KOPT-K1 (cell line): ENCODE results near the gene CFL1.

Experiments
- H3K27ac ChIP-seq: fragments of 200-600 bp; sonication (generic); 2 replicates; pipeline ENCODE4 v1.5.1; 2016; ENCODE audit warnings: antibody characterized with exemption, mild to moderate bottlenecking, low read depth, low read length; ENCODE audit not compliant: poor library complexity, severe bottlenecking
- H3K36me3 ChIP-seq: fragments of 200-600 bp; sonication (generic); 2 replicates; pipeline ENCODE4 v1.5.1; 2017; ENCODE audit warnings: antibody characterized with exemption, mild to moderate bottlenecking, low read length, moderate library complexity; ENCODE audit not compliant: insufficient read depth
- H3K9me3 ChIP-seq: fragments of 200-600 bp; sonication (generic); 2 replicates; pipeline ENCODE4 v1.5.1; 2017; ENCODE audit warnings: antibody characterized with exemption, low read length, mild to moderate bottlenecking; ENCODE audit not compliant: insufficient read depth, poor library complexity, severe bottlenecking

The CFL1 gene

DNA sequence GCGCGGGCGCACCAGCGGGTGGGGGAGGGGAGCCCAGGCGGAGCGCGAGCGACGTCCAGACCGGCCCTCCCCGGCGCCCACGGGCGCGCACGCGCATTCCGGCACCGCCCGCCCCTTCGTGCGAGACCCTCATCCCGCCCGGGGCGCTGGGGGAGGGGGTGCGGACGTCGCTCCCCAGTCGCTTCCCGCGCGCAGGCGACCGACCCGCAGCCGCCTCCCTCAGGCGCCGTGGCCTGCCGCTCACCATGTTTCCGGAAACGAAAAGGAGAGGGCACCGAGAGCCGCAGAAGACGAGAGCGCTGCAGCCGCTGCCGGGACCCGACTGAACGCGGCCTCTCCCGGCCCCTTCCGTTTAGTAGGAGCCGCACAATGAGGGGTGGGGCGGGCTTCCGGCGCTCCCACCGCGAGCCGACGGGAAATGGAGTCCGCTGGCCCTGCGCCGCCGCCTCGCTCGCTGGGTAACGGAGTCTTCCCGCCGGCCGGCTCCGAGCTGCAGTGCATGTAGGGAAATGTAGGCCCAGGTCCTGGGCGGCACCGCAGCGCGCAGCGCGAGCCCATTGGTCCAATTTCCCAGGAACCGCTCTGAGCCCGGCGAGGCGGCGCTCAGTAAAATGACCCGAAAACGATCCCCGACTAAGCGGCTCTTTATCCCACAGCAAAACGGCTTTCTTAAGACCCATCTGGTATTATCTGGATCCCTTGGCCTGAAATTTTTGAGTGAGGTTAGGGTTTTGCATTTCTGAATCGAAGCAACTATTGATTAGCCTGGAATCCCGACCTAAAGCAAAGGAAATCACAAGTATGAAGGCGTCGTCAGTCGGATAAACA lies at the start of gene CFL1:
Gene CFL1, minus strand, starts transcription at position 328 of the 828 bp plus-strand sequence. Its CDS starts 81 bp downstream, at position 247.
- Histone ChIP-seq H3K27ac (peak within 1 kb of the TSS; percentile 91), H3K36me3 (peaks cover 52% of the 10 kb centered on the region), H3K9me3 (no peaks in the 10 kb centered on the region)

DNA sequence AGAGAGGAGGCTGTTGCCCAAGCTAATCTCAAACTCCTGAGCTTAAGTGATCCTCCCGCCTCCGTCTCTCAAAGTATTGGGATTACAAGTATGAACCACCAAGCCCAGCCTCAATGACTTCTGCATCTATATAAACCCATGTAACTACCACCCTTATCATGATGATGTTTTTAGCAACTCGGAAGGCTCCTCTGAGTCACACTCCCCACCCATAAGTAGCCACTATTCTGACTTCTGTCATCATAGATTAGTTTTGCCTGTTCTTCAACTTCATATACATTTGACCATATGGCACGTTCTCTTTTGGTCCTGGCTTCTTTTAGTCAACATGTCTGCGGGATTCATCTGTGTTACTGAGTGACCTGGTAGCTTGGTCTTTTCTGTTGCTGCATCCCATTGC lies 48.6 kb upstream of the CFL1 start:
- Histone ChIP-seq H3K9me3 (no peaks in the 10 kb centered on the region), H3K27ac (no peak overlapping the region), H3K36me3 (no peaks in the 10 kb centered on the region)

GRCh38 chr11:65903715-65904114 lies 45.7 kb upstream of the CFL1 start:
- Histone ChIP-seq H3K36me3 (no peaks in the 10 kb centered on the region), H3K9me3 (no peaks in the 10 kb centered on the region), H3K27ac (no peak overlapping the region)

DNA sequence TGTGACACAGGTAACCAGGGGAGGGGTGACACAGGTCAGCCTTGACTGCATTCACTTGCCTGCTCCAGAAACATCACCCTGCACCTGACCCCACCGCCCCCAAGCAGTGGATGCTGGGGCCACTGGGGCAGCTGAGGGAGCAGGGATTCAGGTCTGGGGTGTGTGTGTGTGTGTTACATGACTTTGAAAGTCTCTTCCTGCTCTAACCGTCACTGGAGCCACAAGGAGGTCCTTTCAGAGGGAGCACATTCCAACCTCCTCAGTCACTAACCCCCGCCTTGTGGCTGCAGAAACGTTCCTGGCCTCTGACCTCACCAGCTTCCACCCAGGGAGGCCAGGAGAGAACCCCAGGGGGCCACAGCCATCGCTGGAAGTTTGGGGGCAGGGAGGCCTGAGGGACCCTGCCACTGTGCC lies 45.1 kb upstream of the CFL1 start:
- H3K27ac ChIP-seq, result no peak overlapping the region
- H3K9me3 ChIP-seq, result no peaks in the 10 kb centered on the region
- no peaks in the 10 kb centered on the region for H3K36me3 ChIP-seq

DNA sequence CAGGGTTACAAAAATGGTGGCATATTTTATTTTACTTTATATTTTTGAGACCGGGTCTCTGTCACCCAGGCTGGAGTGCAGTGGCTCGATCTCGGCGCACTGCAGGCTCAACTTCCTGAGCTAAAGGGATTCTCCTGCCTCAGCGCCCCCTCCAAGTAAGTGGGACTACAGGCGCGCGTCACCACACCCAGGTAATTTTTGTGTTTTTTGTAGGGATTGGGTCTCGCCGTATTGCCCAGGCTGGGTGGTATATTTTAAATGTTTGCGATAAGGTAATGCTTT lies 42.9 kb upstream of the CFL1 start:
- Histone ChIP-seq H3K9me3 (no peaks in the 10 kb centered on the region), H3K36me3 (no peaks in the 10 kb centered on the region), H3K27ac (no peak overlapping the region)

DNA sequence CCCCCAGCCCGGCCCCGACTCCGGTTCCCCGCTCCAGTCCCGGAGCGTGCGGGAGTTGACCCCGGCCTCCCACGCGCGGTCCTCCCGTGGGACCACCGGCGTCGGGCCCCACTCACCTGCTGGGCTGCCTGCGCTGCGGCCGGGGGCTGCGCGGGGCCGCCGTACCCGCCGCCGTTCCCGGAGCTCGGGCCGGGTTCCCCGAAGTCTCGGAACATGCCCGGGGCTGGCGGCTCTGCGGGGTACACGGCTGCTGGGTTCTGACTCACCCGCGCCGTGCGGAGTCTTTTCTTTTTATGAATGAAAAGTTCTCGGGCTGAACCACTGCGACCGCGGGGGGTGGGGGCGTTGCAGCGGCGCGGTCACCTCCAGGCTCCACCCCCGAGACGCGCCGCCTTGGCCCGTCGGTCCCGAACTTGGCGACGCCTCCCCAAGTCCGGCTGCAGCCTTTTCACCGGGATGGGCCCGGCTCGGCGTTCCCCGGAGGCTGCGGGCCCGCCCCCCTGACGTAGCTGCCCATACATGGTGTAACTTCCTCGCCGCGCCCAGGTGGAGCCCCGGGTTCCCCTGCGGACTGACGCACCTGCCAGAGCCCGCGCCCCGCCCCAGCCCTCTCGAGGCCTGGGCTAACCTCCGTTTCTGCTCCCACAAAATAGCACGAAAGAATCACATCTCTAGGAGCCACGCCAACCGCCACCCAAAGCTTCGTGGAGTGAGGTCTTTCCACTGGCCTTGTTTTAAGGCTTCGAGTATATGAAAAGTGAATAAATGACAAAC lies 42.3 kb upstream of the CFL1 start, which contains the start of gene FOSL1:
Gene FOSL1, minus strand, starts transcription at position 264 of the 774 bp plus-strand sequence. Its CDS starts 49 bp downstream, at position 215.
- Histone ChIP-seq H3K9me3 (no peaks in the 10 kb centered on the region), H3K36me3 (no peaks in the 10 kb centered on the region), H3K27ac (no peak within 1 kb of the TSS)

DNA sequence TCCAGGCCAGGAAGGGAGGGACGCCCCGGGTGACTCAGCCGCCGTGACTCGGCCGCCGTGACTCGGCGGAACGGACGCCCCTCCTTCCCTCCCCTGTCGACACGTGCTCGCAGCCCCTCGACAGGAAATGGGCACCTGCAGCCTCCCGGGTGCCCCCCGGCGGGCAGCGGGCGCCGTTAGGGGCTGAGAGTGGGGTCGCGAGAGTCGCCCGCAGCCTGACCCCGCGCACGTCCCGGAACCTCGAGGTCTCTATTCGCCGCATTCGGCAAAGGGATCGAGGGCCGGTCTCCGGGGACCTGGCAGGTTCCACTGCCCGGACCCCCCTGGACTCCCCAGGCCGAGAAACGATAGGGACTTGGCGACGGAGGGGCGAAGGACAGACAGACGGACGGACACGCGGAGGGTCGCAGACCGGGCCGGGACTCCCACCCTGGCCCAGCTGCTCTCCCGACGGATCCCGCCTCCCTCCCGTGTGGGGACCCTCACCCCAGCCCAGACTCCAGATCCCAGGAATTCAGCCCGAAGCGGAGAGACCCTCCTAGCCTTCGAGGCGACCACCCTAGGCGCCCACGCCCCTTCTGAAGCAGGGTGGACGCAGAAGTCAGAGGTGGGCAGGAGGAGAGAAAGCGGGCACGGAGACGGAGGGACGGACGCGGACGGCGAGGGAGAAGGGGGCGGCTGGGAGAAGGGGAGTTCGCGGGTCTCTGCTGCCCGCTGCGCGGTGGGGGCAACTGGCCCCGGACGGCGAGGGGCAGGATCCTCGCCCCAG lies 41.6 kb upstream of the CFL1 start:
- H3K27ac ChIP-seq, result no peak overlapping the region
- H3K9me3 ChIP-seq, result no peaks in the 10 kb centered on the region
- no peaks in the 10 kb centered on the region for H3K36me3 ChIP-seq

GRCh38 chr11:65898656-65899355 lies 40.8 kb upstream of the CFL1 start:
- H3K27ac ChIP-seq, result no peak overlapping the region
- H3K9me3 ChIP-seq, result no peaks in the 10 kb centered on the region
- no peaks in the 10 kb centered on the region for H3K36me3 ChIP-seq

DNA sequence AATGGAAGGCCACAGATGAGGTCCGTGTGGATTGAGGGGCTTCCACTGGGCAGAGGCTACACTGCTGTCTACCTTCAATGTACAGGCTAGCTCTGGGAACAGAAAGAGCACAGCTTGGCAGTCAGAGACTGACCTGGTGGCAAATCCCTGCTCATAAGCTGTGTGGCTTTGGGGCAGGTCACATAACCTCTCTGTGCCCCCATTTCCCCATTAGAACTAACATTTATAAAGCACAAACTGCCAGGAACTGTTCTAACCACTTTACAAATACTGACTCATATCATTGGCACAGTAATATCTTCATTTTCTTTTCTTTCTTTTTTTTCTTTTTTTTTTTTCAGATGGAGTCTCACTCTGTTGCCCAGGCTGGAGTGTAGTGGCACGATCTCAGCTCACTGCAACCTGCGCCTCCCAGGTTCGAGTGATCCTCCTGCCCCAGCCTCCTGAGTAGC lies 39.1 kb upstream of the CFL1 start:
- Histone ChIP-seq H3K36me3 (no peaks in the 10 kb centered on the region), H3K27ac (no peak overlapping the region), H3K9me3 (no peaks in the 10 kb centered on the region)

DNA sequence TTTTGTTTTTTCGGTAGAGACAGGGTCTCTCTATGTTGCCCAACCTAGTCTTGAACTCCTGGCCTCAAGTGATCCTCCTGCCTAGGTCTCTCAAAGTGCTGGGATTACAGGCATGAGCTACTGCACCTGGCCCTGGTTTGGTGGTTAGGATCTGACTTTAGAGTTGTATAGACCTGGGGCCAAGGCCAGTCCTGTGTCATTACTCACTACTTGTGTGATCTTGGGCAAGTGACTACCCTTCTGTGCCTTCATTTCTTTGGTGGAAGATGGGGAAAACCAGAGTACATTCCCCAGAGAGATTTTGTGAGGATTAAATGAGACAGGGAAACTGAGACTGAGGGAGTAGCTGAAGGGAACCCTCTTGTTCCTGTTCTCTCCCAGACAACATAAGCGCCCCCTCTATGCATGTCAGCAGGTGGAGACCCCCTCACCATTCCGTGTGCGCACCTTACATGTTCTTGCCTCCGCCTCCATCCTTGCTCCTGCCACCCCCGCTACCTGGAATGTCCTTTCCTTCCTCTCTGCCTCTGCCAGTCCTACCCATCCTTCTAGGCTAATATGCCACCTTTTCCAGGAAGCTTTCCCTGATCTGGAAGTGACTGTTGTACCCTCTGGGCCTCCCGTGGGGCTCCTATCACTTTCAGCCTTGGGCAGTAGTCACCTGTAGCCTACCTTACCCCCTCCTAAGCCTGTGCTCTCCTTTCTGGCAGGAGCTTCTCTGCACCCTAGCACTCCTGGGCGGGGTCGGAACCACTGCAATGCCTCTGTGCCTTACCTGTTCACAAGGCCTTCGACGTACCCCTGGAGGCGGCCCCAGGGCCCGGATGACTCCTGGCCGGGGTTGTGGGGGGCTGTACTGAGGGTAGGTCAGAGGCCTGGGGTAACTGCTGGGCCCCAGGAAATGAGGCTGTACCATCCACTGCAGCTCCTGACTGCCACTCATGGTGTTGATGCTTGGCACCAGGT lies 38.3 kb upstream of the CFL1 start:
- no peaks in the 10 kb centered on the region for H3K9me3 ChIP-seq
- H3K27ac ChIP-seq, result no peak overlapping the region
- no peaks in the 10 kb centered on the region for H3K36me3 ChIP-seq

GRCh38 chr11:65895482-65895981 lies 37.6 kb upstream of the CFL1 start:
- H3K27ac ChIP-seq, result no peak overlapping the region
- no peaks in the 10 kb centered on the region for H3K36me3 ChIP-seq
- H3K9me3 ChIP-seq, result no peaks in the 10 kb centered on the region

GRCh38 chr11:65894034-65894591 lies 36.1 kb upstream of the CFL1 start:
- H3K36me3 ChIP-seq, result no peaks in the 10 kb centered on the region
- H3K27ac ChIP-seq, result no peak overlapping the region
- H3K9me3 ChIP-seq, result no peaks in the 10 kb centered on the region

DNA sequence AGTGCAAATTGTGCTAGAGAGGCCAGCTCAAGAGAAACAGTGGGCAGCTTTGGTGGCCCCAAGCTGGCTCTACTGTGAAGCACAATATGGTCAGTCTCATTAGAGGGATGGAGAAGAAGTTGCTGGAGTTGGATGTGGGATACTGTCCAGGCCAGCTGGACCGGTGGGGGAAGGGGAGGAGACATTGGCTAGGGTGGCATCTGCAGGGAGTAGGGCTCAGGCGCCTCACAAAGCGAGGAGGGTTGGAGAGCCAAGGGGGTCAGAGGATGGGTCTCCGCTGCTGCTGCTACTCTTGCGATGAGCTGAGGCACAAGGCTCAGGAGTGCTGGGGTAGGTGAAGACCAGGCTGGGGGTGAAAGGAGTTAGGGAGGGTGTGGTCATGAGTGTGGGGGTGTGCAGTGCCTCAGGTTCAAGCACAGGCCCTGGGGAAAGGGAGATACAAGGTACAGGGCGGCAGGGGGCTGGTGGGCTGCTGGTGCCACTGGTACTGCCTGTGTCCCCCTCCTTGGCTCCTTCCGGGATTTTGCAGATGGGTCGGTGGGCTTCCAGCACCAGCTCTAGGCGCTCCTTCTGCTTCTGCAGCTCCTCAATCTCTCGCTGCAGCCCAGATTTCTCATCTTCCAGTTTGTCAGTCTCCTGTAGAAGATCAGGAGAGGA lies 34.8 kb upstream of the CFL1 start:
- Histone ChIP-seq H3K36me3 (no peaks in the 10 kb centered on the region), H3K27ac (no peak overlapping the region), H3K9me3 (no peaks in the 10 kb centered on the region)
